HEK293T (cell line): ENCODE measurements around the gene NFIX.
"Not testable (repeated sequence)": the region's sequence is repeated elsewhere in the genome, so short reads cannot be mapped to it uniquely, and the experiment has no call there.

Source experiments
- ARNT ChIP-seq: fragments of 450-650 bp; IDR thresholded peaks from 2 replicates; pipeline ENCODE4 v1.6.1; 2017; ENCODE audit warnings: mild to moderate bottlenecking
- BHLHE40 ChIP-seq: fragments of 450-650 bp; IDR thresholded peaks from 2 replicates; pipeline ENCODE4 v1.6.1; 2016; ENCODE audit warnings: mild to moderate bottlenecking, moderate library complexity, borderline replicate concordance
- ELF4 ChIP-seq: fragments of 450-650 bp; IDR thresholded peaks from 2 replicates; pipeline ENCODE4 v1.6.1; 2017; ENCODE audit warnings: antibody characterized with exemption
- FOXA1 ChIP-seq: fragments of 450-650 bp; IDR thresholded peaks from 2 replicates; pipeline ENCODE4 v1.6.1; 2016; ENCODE audit warnings: mild to moderate bottlenecking
- FOXK2 ChIP-seq: fragments of 450-650 bp; IDR thresholded peaks from 2 replicates; pipeline ENCODE4 v1.6.1; 2016; ENCODE audit warnings: mild to moderate bottlenecking
- FOXM1 ChIP-seq: fragments of 450-650 bp; IDR thresholded peaks from 2 replicates; pipeline ENCODE4 v1.6.1; 2017; ENCODE audit warnings: mild to moderate bottlenecking, borderline replicate concordance
- L3MBTL2 ChIP-seq: fragments of 450-650 bp; conservative IDR thresholded peaks from 2 replicates; pipeline ENCODE4 v1.6.1; 2016; ENCODE audit warnings: mild to moderate bottlenecking
- SP1 ChIP-seq: fragments of 450-650 bp; IDR thresholded peaks from 2 replicates; pipeline ENCODE4 v1.6.1; 2017
- SUZ12 ChIP-seq: fragments of 450-650 bp; IDR thresholded peaks from 2 replicates; pipeline ENCODE4 v1.6.1; 2016; ENCODE audit warnings: mild to moderate bottlenecking
- ZNF384 ChIP-seq: fragments of 450-650 bp; IDR thresholded peaks from 2 replicates; pipeline ENCODE4 v1.6.1; 2016

DNA sequence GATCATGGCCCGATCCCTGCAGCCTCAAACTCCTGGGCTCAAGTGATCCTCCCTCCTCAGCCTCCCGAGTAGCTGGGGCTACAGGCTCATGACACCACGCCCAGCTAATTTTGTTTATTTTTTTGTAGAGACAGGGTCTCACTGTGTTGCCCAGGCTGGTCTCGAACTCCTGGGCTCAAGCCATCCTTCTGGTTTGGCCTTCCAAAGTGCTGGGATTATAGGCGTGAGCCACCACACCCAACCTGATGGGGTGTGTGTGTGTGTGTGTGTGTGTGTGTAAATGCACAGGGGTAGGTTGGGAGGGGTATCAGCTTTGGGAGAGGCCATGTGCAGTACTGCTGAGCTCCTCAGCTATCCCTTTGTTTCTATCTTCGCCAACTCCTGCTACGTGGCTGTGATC, 19.2 kb upstream of the NFIX start:
- not testable (repeated sequence) for TF ChIP-seq L3MBTL2, SP1, FOXM1, BHLHE40, ARNT, ELF4, SUZ12, FOXK2, FOXA1, ZNF384
